ENCODE results near the gene C6.
"Not testable (repeated sequence)": the region's sequence is repeated elsewhere in the genome, so short reads cannot be mapped to it uniquely, and the experiment has no call there.

The C6 gene

GRCh38 chr5:41246376-41246775, 33.0 kb upstream of the C6 start:
- CTCF ChIA-PET: no interaction called here
- DNase-seq (ENCODE audit: low spot score): peak; percentile 78
- POLR2A ChIA-PET (ENCODE audit: low non-redundant PET): no interaction called here

GRCh38 chr5:41243558-41243957, 30.2 kb upstream of the C6 start:
- H3K27ac ChIP-seq: no peak overlapping the region
- TF ChIP-seq CTCF (conservative IDR thresholded peaks at IDR 0.05; ENCODE audit: low read depth): no peak
- CTCF ChIA-PET: no interaction called here

More at GRCh38 chr5:41246376-41246775, 33.0 kb upstream of the C6 start:
- H3K27ac ChIP-seq: no peak overlapping the region
- no peak for TF ChIP-seq CTCF (conservative IDR thresholded peaks at IDR 0.05; ENCODE audit: low read depth)

DNA sequence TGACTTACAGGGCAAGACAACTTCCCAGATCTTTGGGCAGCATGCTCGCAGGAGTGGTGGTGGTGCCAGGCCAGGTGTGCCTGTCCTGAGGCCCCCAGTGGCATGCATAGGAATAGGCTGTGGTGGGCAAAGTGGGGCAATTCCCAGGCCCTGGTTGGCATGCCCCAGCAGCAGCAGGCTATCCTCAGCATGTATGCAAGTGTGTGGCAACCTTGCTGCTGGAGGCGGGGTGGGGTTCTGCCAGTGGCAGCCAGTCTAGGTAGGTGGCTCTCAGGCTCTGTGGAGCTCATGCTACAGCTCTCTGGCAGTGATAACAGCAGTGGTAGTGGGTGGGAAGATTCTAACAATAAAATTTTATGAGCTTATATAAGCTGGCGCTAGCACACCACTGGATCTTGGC, 27.7 kb upstream of the C6 start:
- no peak for DNase-seq (ENCODE audit: low spot score)
- ChIA-PET CTCF (no interaction called here), POLR2A (ENCODE audit: low non-redundant PET) (no interaction called here)
- no peak overlapping the region for H3K27ac ChIP-seq
- TF ChIP-seq CTCF (conservative IDR thresholded peaks at IDR 0.05; ENCODE audit: low read depth): no peak

More at GRCh38 chr5:41243558-41243957, 30.2 kb upstream of the C6 start:
- no peak for DNase-seq (ENCODE audit: low spot score)
- POLR2A ChIA-PET (ENCODE audit: low non-redundant PET): no interaction called here

DNA sequence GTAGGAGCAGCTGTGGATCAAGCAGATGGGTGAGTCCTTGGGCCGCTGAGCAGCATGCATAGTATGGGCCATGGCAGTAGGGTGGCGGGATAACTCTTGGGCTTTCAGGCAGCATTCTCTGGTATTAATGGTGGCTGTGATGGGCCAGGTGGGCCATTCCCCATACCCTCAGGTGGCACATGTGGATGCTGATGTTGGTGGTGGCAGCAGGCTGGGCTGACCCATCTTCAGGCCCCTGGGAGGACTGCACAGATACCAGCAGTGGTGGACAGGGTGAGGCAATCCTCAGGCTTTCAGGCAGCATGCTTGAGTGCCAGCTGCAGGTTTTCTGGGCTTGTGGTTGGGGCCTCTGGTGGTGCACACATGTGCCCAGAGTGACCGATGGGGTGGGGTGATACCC, 27.1 kb upstream of the C6 start:
- CTCF ChIA-PET: no interaction called here
- POLR2A ChIA-PET (ENCODE audit: low non-redundant PET): no interaction called here
- H3K27ac ChIP-seq: no peak overlapping the region
- DNase-seq (ENCODE audit: low spot score): no peak
- TF ChIP-seq CTCF (conservative IDR thresholded peaks at IDR 0.05; ENCODE audit: low read depth): no peak

- TF ChIP-seq CTCF (conservative IDR thresholded peaks at IDR 0.05; ENCODE audit: low read depth): no peak
- POLR2A ChIA-PET (ENCODE audit: low non-redundant PET): no interaction called here
- no peak overlapping the region for H3K27ac ChIP-seq
- no peak for DNase-seq (ENCODE audit: low spot score)
- CTCF ChIA-PET: no interaction called here
These were observed 21.1 kb upstream of the C6 start for GRCh38 chr5:41234475-41234874.

- ChIA-PET POLR2A (ENCODE audit: low non-redundant PET) (no interaction called here), CTCF (interaction anchor here (0.6 kb wide), 1 partner anchor 1746 kb away, joined by 5 read pairs; no protein-coding TSS in a partner anchor)
These were observed 19.5 kb upstream of the C6 start for GRCh38 chr5:41232797-41233196.

DNA sequence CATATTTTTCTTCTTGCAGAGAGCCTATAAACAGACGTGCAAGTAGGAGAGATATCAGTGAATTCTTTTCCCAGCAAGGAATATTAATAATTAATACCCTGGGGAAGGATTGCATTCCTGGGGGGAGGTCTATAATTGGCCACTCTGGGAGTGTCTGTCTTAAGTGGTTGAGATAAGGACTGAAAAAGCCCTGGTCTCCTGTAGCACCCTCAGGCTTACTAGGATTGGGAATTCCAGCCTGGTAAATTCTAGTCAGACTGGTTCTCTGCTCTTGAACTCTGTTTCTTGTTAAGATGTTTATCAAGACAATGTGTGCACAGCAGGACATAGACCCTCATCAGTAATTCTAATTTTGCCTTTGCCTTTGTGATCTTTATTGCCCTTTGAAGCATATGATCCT, 16.9 kb upstream of the C6 start:
- DNase-seq (ENCODE audit: low spot score); POLR2A ChIA-PET (ENCODE audit: low non-redundant PET); CTCF ChIA-PET; H3K27ac ChIP-seq: not testable (repeated sequence)

More at GRCh38 chr5:41232797-41233196, 19.5 kb upstream of the C6 start:
- TF ChIP-seq CTCF (conservative IDR thresholded peaks at IDR 0.05; ENCODE audit: low read depth): no peak
- no peak for DNase-seq (ENCODE audit: low spot score)
- H3K27ac ChIP-seq: no peak overlapping the region
